CD4-positive, alpha-beta memory T cell (primary cell): ENCODE data around the gene NDUFB10. TPM values are rescaled to one million over a fixed set of nuclear protein-coding genes. Genes with fewer than 3 reads are reported as not detected.
"Not testable (repeated sequence)": the region's sequence is repeated elsewhere in the genome, so short reads cannot be mapped to it uniquely, and the experiment has no call there.

ENCODE experiments used
- CTCF ChIA-PET: fragments of 350-600 bp; sonication (Branson Sonifier 250); formaldehyde crosslinking; loops from one replicate; lab custom pipeline; 2021; ENCODE audit warnings: inconsistent platforms; ENCODE audit not compliant: partially characterized antibody; lab: Charles Lee
- POLR2A ChIA-PET: fragments of 350-600 bp; sonication (Branson Sonifier 250); formaldehyde crosslinking; loops from one replicate; lab custom pipeline; 2021; ENCODE audit not compliant: partially characterized antibody; lab: Charles Lee
- DNase-seq, 5 donors: peaks; one replicate each; pipeline versions ENCODE4 v3.0.0 to v3.0.0-alpha.2; 2020 to 2022; ENCODE audit warnings: mixed read lengths in 1 of 5
- H3K27ac ChIP-seq: one replicate; pipeline ENCODE4 v1.7.0; 2013; ENCODE audit warnings: low read depth, low read length
- H3K27me3 ChIP-seq: 2 replicates; pipeline ENCODE4 v1.7.0; 2013; ENCODE audit warnings: mild to moderate bottlenecking, low read length, moderate library complexity; ENCODE audit not compliant: insufficient read depth
- H3K36me3 ChIP-seq: 2 replicates; pipeline ENCODE4 v1.7.0; 2013; ENCODE audit warnings: mild to moderate bottlenecking, low read length, moderate library complexity; ENCODE audit not compliant: insufficient read depth
- H3K4me1 ChIP-seq: 2 replicates; pipeline ENCODE4 v1.7.0; 2013; ENCODE audit warnings: mild to moderate bottlenecking, low read length, moderate library complexity; ENCODE audit not compliant: insufficient read depth
- H3K4me3 ChIP-seq, 2 donors: one replicate each; pipeline ENCODE4 v1.7.0; 2013; ENCODE audit warnings: low read length in 2 of 2, mild to moderate bottlenecking in 1 of 2
- H3K9me3 ChIP-seq, 2 donors: one replicate each; pipeline ENCODE4 v1.7.0; 2013; ENCODE audit warnings: low read length in 2 of 2, control low read depth in 1 of 2; ENCODE audit not compliant: control insufficient read depth in 1 of 2
- H3K27ac Mint-ChIP-seq, 7 donors: one replicate each; pipeline ENCODE4 v1.8.0; 2020 to 2021; ENCODE audit warnings: mixed read lengths in 7 of 7, mild to moderate bottlenecking in 6 of 7, inconsistent platforms in 3 of 7, moderate library complexity in 3 of 7
- H3K27me3 Mint-ChIP-seq, 2 donors: one replicate each; pipeline ENCODE4 v1.8.0; 2020 to 2021; ENCODE audit warnings: mixed read lengths in 2 of 2
- H3K36me3 Mint-ChIP-seq, 2 donors: one replicate each; pipeline ENCODE4 v1.8.0; 2020 to 2021; ENCODE audit warnings: mixed read lengths in 2 of 2, inconsistent platforms in 1 of 2, mild to moderate bottlenecking in 1 of 2
- H3K4me1 Mint-ChIP-seq, 4 donors: one replicate each; pipeline ENCODE4 v1.8.0; 2020 to 2021; ENCODE audit warnings: mixed read lengths in 4 of 4, mild to moderate bottlenecking in 1 of 4
- H3K4me3 Mint-ChIP-seq, 8 donors: one replicate each; pipeline ENCODE4 v1.8.0; 2020 to 2021; ENCODE audit warnings: mixed read lengths in 8 of 8, mild to moderate bottlenecking in 7 of 8, moderate library complexity in 6 of 8, inconsistent platforms in 3 of 8
- H3K9me3 Mint-ChIP-seq, 8 donors: one replicate each; pipeline ENCODE4 v1.8.0; 2020 to 2021; ENCODE audit warnings: mixed read lengths in 8 of 8, mild to moderate bottlenecking in 5 of 8, inconsistent platforms in 3 of 8, moderate library complexity in 1 of 8
- intact Hi-C: fragments of 100-400 bp; cut with micrococcal nuclease; formaldehyde crosslinking; loops from one replicate; pipeline ENCODE4 v1.15.1; 2023
- polyA plus RNA-seq, 2 donors: library from polyadenylated mRNA; unstranded; fragments of 300-500 nt; fragmentation: Illumina TruSeq; gene quantifications; one replicate each; pipeline ENCODE4 v1.2.3, GENCODE V29; 2021
- total RNA-seq, 2 experiments: library from RNA; stranded (reverse); gene quantifications; one replicate each; pipeline ENCODE4 v1.2.3, GENCODE V29; 2021

The NDUFB10 gene
- total and polyA plus RNA-seq, 4 experiments from 2014 or later: 76.5 to 223 (median 146) TPM

DNA sequence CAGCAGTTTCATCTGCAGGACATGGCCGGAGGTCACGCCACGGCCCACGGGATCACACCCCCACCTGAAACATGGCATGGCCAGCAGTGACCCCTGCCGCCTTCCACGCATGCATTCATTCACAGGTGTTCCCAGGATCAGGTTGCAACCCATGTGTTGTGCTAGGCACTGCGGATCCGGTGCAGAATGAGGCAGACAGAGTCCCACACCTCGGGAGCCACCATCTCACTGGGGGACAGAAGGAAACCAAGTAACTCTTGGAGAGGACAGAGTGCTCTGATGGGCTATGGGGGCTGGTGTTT, 12.0 kb upstream of the NDUFB10 start:
- Histone ChIP-seq H3K9me3 (no peaks in the 10 kb centered on the region), H3K4me3 (no peak overlapping the region), H3K4me1 (peaks cover 10% of the 10 kb centered on the region), H3K27me3 (no peaks in the 10 kb centered on the region), H3K36me3 (no peaks in the 10 kb centered on the region), H3K27ac (no peak overlapping the region)
- Mint-ChIP-seq H3K4me1 (peaks cover 0 to 15% (median 5%) of the 10 kb centered on the region in 4 donors), H3K36me3 (no peaks in the 10 kb centered on the region), H3K27ac (no peak overlapping the region), H3K27me3 (no peaks in the 10 kb centered on the region), H3K9me3 (no peaks in the 10 kb centered on the region), H3K4me3 (no peak overlapping the region)
- intact Hi-C loops: no loop called here
- ChIA-PET CTCF (no interaction called here), POLR2A (interaction anchor here (0.6 kb wide), 1 partner anchor 208 kb away, joined by 3 read pairs; no protein-coding TSS in a partner anchor)
- no peak for DNase-seq

DNA sequence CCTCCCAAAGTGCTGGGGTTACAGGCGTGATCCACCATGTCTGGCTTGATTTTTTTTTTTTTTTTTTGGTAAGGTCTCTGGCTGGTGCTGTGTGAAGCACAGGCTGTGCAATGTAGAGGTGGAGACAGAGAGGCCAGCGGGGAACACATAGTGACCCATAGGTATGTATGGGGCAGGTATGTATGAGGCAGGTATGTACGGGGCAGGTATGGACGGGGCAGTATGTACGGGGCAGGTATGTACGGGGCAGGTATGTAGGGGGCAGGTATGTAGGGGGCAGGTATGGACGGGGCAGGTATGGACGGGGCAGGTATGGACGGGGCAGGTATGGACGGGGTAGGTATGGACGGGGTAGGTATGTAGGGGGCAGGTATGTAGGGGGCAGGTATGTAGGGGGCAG, 9.8 kb upstream of the NDUFB10 start:
- Histone ChIP-seq H3K36me3 (no peaks in the 10 kb centered on the region), H3K4me1 (no peaks in the 10 kb centered on the region), H3K27me3 (no peaks in the 10 kb centered on the region), H3K9me3 (no peaks in the 10 kb centered on the region), H3K4me3 (no peak overlapping the region), H3K27ac (no peak overlapping the region)
- Mint-ChIP-seq H3K27me3 (no peaks in the 10 kb centered on the region), H3K4me1 (peaks cover 0 to 2% (median 0%) of the 10 kb centered on the region in 4 donors), H3K9me3 (no peaks in the 10 kb centered on the region), H3K4me3 (no peak overlapping the region), H3K27ac (no peak overlapping the region), H3K36me3 (no peaks in the 10 kb centered on the region)
- ChIA-PET POLR2A (no interaction called here), CTCF (interaction anchor here (0.7 kb wide), 1 partner anchor 533 kb away, joined by 3 read pairs; no protein-coding TSS in a partner anchor)
- no peak for DNase-seq
- intact Hi-C loops: no loop called here

DNA sequence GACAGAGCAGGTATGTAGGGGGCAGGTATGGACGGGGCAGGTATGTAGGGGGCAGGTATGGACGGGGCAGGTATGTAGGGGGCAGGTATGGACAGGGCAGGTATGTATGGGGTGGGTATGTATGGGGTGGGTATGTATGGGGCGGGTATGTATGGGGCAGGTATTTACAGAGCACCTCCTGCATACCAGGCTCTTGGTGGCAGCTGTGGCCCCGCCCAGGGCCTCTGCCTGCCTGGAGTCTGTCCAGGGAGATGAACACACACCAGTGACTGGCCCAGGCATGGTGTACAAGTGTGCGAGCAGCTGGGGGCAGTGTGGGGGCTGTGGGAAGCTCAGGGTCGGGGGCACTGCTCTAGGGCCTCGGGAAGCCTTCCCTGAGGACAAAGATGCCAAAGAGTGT, 9.3 kb upstream of the NDUFB10 start:
- Histone ChIP-seq H3K4me1 (no peaks in the 10 kb centered on the region), H3K36me3 (no peaks in the 10 kb centered on the region), H3K4me3 (no peak overlapping the region), H3K27me3 (no peaks in the 10 kb centered on the region), H3K27ac (no peak overlapping the region), H3K9me3 (no peaks in the 10 kb centered on the region)
- Mint-ChIP-seq H3K27ac (no peak overlapping the region), H3K36me3 (no peaks in the 10 kb centered on the region), H3K4me1 (no peaks in the 10 kb centered on the region), H3K4me3 (no peak overlapping the region), H3K9me3 (no peaks in the 10 kb centered on the region), H3K27me3 (no peaks in the 10 kb centered on the region)
- DNase-seq: no peak
- intact Hi-C loops: no loop called here
- ChIA-PET CTCF (no interaction called here), POLR2A (no interaction called here)

DNA sequence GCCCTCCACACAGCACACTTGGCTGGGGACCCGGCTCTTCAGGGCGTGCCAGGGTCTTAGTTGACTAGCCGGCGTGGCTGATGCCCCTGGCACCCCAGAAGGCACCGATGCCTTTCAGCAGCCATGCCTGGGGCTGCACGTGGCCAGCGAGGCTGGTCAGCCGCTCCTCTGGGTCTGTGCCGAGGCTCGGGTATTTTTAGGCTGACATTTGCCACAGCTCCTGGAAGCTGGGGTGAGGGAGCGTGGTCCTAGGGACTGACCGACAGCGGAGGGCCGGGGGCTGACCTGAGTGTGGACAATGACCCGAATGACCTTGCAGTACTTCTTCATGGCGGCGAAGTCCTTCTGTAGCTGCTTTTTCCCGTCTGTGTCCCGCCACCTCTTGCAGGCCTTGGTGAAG, 8.8 kb upstream of the NDUFB10 start:
- H3K36me3 ChIP-seq: no peaks in the 10 kb centered on the region
- Mint-ChIP-seq H3K36me3 (no peaks in the 10 kb centered on the region), H3K27me3 (no peaks in the 10 kb centered on the region), H3K4me3 (no peak overlapping the region), H3K4me1 (no peaks in the 10 kb centered on the region), H3K9me3 (no peaks in the 10 kb centered on the region), H3K27ac (no peak overlapping the region)
- no peak for DNase-seq
- ChIA-PET CTCF (no interaction called here), POLR2A (no interaction called here)
- H3K4me1 ChIP-seq: no peaks in the 10 kb centered on the region
- H3K27me3 ChIP-seq: no peaks in the 10 kb centered on the region
- no peak overlapping the region for H3K27ac ChIP-seq
- intact Hi-C loops: no loop called here
- H3K9me3 ChIP-seq: no peaks in the 10 kb centered on the region
- no peak overlapping the region for H3K4me3 ChIP-seq

DNA sequence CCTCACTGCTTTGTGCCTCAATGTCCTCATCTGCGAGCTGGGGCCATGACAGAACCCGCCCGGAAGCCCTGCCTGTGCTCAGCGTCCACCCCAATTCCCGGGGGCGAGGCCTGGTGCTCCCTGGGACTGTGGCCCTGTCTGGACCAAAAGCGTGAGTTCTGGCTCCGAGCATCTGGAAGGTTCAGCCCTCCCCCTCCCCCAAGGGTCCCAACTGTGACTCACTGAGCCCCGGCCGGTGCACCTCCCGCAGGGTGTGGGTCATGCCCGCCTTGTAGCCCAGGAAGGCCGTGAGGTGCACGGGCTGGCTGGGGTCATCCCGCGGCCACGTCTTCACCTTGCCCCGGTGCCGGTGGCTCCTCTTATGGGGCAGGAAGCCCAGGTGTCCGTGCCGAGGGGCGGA, 5.6 kb upstream of the NDUFB10 start:
- Mint-ChIP-seq H3K27me3 (no peaks in the 10 kb centered on the region), H3K36me3 (no peaks in the 10 kb centered on the region), H3K27ac (no peak overlapping the region), H3K9me3 (no peaks in the 10 kb centered on the region), H3K4me3 (no peak overlapping the region), H3K4me1 (peaks cover 0 to under 1% (median 0%) of the 10 kb centered on the region in 4 donors)
- no peaks in the 10 kb centered on the region for H3K36me3 ChIP-seq
- intact Hi-C loops: no loop called here
- H3K27ac ChIP-seq: no peak overlapping the region
- CTCF ChIA-PET: interaction anchor here (1.5 kb wide), 1 partner anchor 11 kb away, joined by 3 read pairs; the partner anchor contains the start of gene MSRB1
- POLR2A ChIA-PET: interaction anchor here (2.3 kb wide), 1 partner anchor 11 kb away, joined by 5 read pairs; the partner anchor contains the start of gene MSRB1
- peak in 1 of 5 donors; percentile 24 for DNase-seq
- peaks cover 2% of the 10 kb centered on the region for H3K4me1 ChIP-seq
- no peak overlapping the region for H3K4me3 ChIP-seq
- no peaks in the 10 kb centered on the region for H3K27me3 ChIP-seq
- H3K9me3 ChIP-seq: no peaks in the 10 kb centered on the region

DNA sequence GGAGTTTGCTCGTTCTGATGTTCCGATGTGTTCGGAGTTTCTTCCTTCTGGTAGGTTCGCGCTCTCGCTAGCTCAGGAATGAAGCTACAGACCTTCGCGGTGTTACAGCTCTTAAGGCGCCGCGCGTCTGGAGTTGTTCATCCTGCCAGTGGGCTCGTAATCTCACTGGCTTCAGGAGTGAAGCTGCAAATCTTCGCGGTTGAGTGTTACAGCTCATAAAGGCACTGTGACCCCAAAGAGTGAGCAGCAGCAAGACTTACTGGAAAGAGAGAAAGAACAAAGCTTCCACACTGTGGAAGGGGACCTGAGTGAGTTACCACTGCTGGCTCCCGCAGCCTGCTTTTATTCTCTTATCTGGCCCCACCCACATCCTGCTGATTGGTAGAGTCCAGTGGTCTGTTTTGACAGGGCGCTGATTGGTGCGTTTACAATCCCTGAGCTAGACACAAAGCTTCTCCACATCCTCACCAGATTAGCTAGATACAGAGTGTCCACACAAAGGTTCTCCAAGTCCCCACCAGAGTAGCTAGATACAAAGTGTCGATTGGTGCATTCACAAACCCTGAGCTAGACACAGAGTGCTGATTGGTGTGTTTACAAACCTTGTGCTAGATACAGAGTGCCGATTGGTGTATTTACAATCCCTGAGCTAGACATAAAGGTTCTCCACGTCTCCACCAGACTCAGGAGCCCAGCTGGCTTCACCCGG, 1.8 kb upstream of the NDUFB10 start:
- not testable (repeated sequence) for H3K27ac Mint-ChIP-seq, H3K36me3 ChIP-seq, H3K4me3 ChIP-seq, H3K9me3 Mint-ChIP-seq, H3K27me3 ChIP-seq, DNase-seq, H3K27ac ChIP-seq, H3K9me3 ChIP-seq, H3K27me3 Mint-ChIP-seq, H3K4me3 Mint-ChIP-seq
- Mint-ChIP-seq H3K4me1 (peaks cover 15 to 36% (median 27%) of the 10 kb centered on the region in 4 donors), H3K36me3 (peaks cover 8 to 22% of the 10 kb centered on the region in 2 donors)
- peaks cover 32% of the 10 kb centered on the region for H3K4me1 ChIP-seq
- POLR2A ChIA-PET: interaction anchor here (1.4 to 4.8 kb wide), 3 partner anchors 13 to 15 kb away, joined by 4 to 84 read pairs (median 9); partner anchors contain the start of genes MSRB1 and TBL3
- CTCF ChIA-PET: interaction anchor here (0.8 to 1.6 kb wide), 3 partner anchors 13 to 46 kb away, joined by 3 to 4 read pairs (median 3); no protein-coding TSS in a partner anchor
- intact Hi-C loops: loop anchor here (2.0 kb wide), 1 partner anchor 183 kb away; no protein-coding TSS in a partner anchor

DNA sequence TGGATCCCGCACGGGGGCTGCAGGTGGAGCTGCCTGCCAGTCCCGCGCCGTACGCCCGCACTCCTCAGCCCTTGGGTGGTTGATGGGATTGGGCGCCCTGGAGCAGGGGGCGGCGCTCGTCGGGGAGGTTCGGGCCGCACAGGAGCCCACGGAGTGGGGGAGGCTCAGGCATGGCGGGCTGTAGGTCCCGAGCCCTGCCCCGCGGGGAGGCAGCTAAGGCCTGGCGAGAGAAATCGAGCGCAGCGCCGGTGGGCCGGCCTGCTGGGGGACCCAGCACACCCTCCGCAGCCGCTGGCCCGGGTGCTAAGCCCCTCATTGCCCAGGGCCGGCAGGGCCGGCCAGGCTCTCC, 1.2 kb upstream of the NDUFB10 start:
- peak in 1 of 5 donors; percentile 27 for DNase-seq
- CTCF ChIA-PET: interaction anchor here (0.8 to 1.6 kb wide), 3 partner anchors 12 to 46 kb away, joined by 3 to 4 read pairs (median 3); no protein-coding TSS in a partner anchor

More for the DNA sequence above, 1.2 kb upstream of the NDUFB10 start:
- not testable (repeated sequence) for H3K4me3 ChIP-seq, H3K27me3 ChIP-seq, H3K9me3 Mint-ChIP-seq, H3K4me3 Mint-ChIP-seq, H3K9me3 ChIP-seq, H3K27ac Mint-ChIP-seq, H3K27me3 Mint-ChIP-seq, H3K27ac ChIP-seq
- POLR2A ChIA-PET: interaction anchor here (1.7 to 4.8 kb wide), 2 partner anchors 13 to 15 kb away, joined by 9 to 84 read pairs; partner anchors contain the start of genes MSRB1 and TBL3
- intact Hi-C loops: loop anchor here (2.0 kb wide), 1 partner anchor 183 kb away; no protein-coding TSS in a partner anchor
- Histone ChIP-seq H3K36me3 (peaks cover 14% of the 10 kb centered on the region), H3K4me1 (peaks cover 38% of the 10 kb centered on the region)
- Mint-ChIP-seq H3K36me3 (peaks cover 11 to 26% of the 10 kb centered on the region in 2 donors), H3K4me1 (peaks cover 19 to 41% (median 30%) of the 10 kb centered on the region in 4 donors)
